H9 (cell line): ENCODE data around the gene MOGAT2. TPM values are rescaled to one million over a fixed set of nuclear protein-coding genes. Genes with fewer than 3 reads are reported as not detected.

Source experiments
- DNase-seq: peaks from one replicate; pipeline ENCODE4 v3.0.0-alpha.2; 2017
- H2AFZ ChIP-seq: one replicate; pipeline ENCODE4 v1.6.1; 2013; ENCODE audit warnings: mild to moderate bottlenecking, low read length, control low read depth, moderate library complexity
- H2AK5ac ChIP-seq: 2 replicates; pipeline ENCODE4 v1.6.1; 2013; ENCODE audit warnings: low read length, control low read depth, mixed read lengths; ENCODE audit not compliant: insufficient read length
- H2BK120ac ChIP-seq: one replicate; pipeline ENCODE4 v1.6.1; 2013; ENCODE audit warnings: low read depth, mild to moderate bottlenecking, low read length, control low read depth, inconsistent platforms; ENCODE audit not compliant: poor library complexity, severe bottlenecking
- H2BK12ac ChIP-seq: 2 replicates; pipeline ENCODE4 v1.6.1; 2013; ENCODE audit warnings: low read length, control low read depth, mixed read lengths, low read depth; ENCODE audit not compliant: insufficient read length
- H2BK15ac ChIP-seq: 2 replicates; pipeline ENCODE4 v1.6.1; 2013; ENCODE audit warnings: low read depth, low read length, control low read depth
- H2BK20ac ChIP-seq: one replicate; pipeline ENCODE4 v1.6.1; 2013; ENCODE audit warnings: low read depth, mild to moderate bottlenecking, low read length, control low read depth, inconsistent platforms; ENCODE audit not compliant: poor library complexity, severe bottlenecking
- H2BK5ac ChIP-seq: 2 replicates; pipeline ENCODE4 v1.6.1; 2013; ENCODE audit warnings: low read length, control low read depth, mixed read lengths; ENCODE audit not compliant: insufficient read length
- H3K14ac ChIP-seq: 2 replicates; pipeline ENCODE4 v1.6.1; 2013; ENCODE audit warnings: low read length, control low read depth; ENCODE audit not compliant: insufficient read depth
- H3K18ac ChIP-seq: 2 replicates; pipeline ENCODE4 v1.6.1; 2013; ENCODE audit warnings: low read depth, mild to moderate bottlenecking, mixed read lengths, low read length, control low read depth; ENCODE audit not compliant: insufficient read length
- H3K23ac ChIP-seq: 2 replicates; pipeline ENCODE4 v1.6.1; 2013; ENCODE audit warnings: low read length, control low read depth, mixed read lengths, low read depth; ENCODE audit not compliant: insufficient read length
- H3K23me2 ChIP-seq: 2 replicates; pipeline ENCODE4 v1.6.1; 2013; ENCODE audit warnings: low read depth, mild to moderate bottlenecking, mixed read lengths, low read length, control low read depth; ENCODE audit not compliant: insufficient read length, poor library complexity, severe bottlenecking
- H3K27ac ChIP-seq: 2 replicates; pipeline ENCODE4 v1.5.1; 2013; ENCODE audit warnings: low read length, control low read depth, mixed read lengths, low read depth; ENCODE audit not compliant: insufficient read length
- H3K27me3 ChIP-seq: 2 replicates; pipeline ENCODE4 v1.6.1; 2013; ENCODE audit warnings: low read length, control low read depth, inconsistent platforms; ENCODE audit not compliant: insufficient read depth
- H3K4ac ChIP-seq: 2 replicates; pipeline ENCODE4 v1.6.1; 2013; ENCODE audit warnings: low read depth, mild to moderate bottlenecking, control low read depth, inconsistent platforms, low read length, moderate library complexity
- H3K4me1 ChIP-seq: 2 replicates; pipeline ENCODE4 v1.6.1; 2013; ENCODE audit warnings: low read length, control low read depth, inconsistent platforms; ENCODE audit not compliant: insufficient read depth
- H3K4me2 ChIP-seq: 2 replicates; pipeline ENCODE4 v1.6.1; 2013; ENCODE audit warnings: low read length, control low read depth, mixed read lengths; ENCODE audit not compliant: insufficient read length, insufficient read depth
- H3K56ac ChIP-seq: 2 replicates; pipeline ENCODE4 v1.6.1; 2013; ENCODE audit warnings: low read depth, mild to moderate bottlenecking, mixed read lengths, low read length, control low read depth; ENCODE audit not compliant: insufficient read length
- H3K79me1 ChIP-seq: 2 replicates; pipeline ENCODE4 v1.6.1; 2013; ENCODE audit warnings: low read depth, mild to moderate bottlenecking, moderate library complexity, low read length, control low read depth, inconsistent platforms; ENCODE audit not compliant: insufficient read depth, poor library complexity, severe bottlenecking
- H3K79me2 ChIP-seq: 2 replicates; pipeline ENCODE4 v1.6.1; 2013; ENCODE audit warnings: low read length, control low read depth, inconsistent platforms; ENCODE audit not compliant: insufficient read depth
- H3K9ac ChIP-seq: 2 replicates; pipeline ENCODE4 v1.6.1; 2013; ENCODE audit warnings: low read length, control low read depth, mixed read lengths; ENCODE audit not compliant: insufficient read length; ENCODE audit errors: extremely low read depth
- H3K9me3 ChIP-seq: one replicate; pipeline ENCODE4 v1.6.1; 2013; ENCODE audit warnings: low read depth, low read length, inconsistent platforms; ENCODE audit not compliant: control insufficient read depth
- H3T11ph ChIP-seq: one replicate; pipeline ENCODE4 v1.6.1; 2013; ENCODE audit warnings: mild to moderate bottlenecking, low read length, control low read depth, inconsistent platforms
- H4K20me1 ChIP-seq: one replicate; pipeline ENCODE4 v1.6.1; 2013; ENCODE audit not compliant: control insufficient read depth, insufficient read length, insufficient read depth
- H4K5ac ChIP-seq: 2 replicates; pipeline ENCODE4 v1.6.1; 2013; ENCODE audit warnings: low read depth, mild to moderate bottlenecking, mixed read lengths, low read length, control low read depth; ENCODE audit not compliant: insufficient read length
- H4K8ac ChIP-seq: replicated peaks from 2 replicates; pipeline ENCODE4 v1.6.1; 2013; ENCODE audit warnings: low read length, control low read depth, mixed read lengths, low read depth; ENCODE audit not compliant: insufficient read length
- H4K91ac ChIP-seq: 2 replicates; pipeline ENCODE4 v1.6.1; 2013; ENCODE audit warnings: low read depth, mild to moderate bottlenecking, moderate library complexity, mixed read lengths, low read length, control low read depth; ENCODE audit not compliant: insufficient read length
- H3K27ac Mint-ChIP-seq, 3 experiments: 2 replicates in 2 of 3; 3 replicates in 1 of 3; pipeline ENCODE4 v1.8.0; 2020 to 2021; ENCODE audit warnings: mixed read lengths in 3 of 3, mild to moderate bottlenecking in 1 of 3, moderate library complexity in 1 of 3
- H3K27me3 Mint-ChIP-seq: 2 replicates; pipeline ENCODE4 v1.8.0; 2021; ENCODE audit warnings: low read depth, mild to moderate bottlenecking, moderate library complexity, mixed read lengths
- H3K36me3 Mint-ChIP-seq, 3 experiments: 2 replicates in 2 of 3; 3 replicates in 1 of 3; pipeline ENCODE4 v1.8.0; 2020 to 2021; ENCODE audit warnings: low read depth in 3 of 3, mixed read lengths in 3 of 3; ENCODE audit not compliant: insufficient read depth in 1 of 3
- H3K4me1 Mint-ChIP-seq, 2 experiments: 2 replicates each; pipeline ENCODE4 v1.8.0; 2020; ENCODE audit warnings: mixed read lengths in 2 of 2
- H3K4me3 Mint-ChIP-seq, 2 experiments: 2 replicates in 1 of 2; 3 replicates in 1 of 2; pipeline ENCODE4 v1.8.0; 2020 to 2021; ENCODE audit warnings: mild to moderate bottlenecking in 2 of 2, mixed read lengths in 2 of 2, moderate library complexity in 1 of 2
- H3K9me3 Mint-ChIP-seq, 2 experiments: 2 replicates in 1 of 2; 3 replicates in 1 of 2; pipeline ENCODE4 v1.8.0; 2020; ENCODE audit warnings: mild to moderate bottlenecking in 2 of 2, mixed read lengths in 2 of 2, moderate library complexity in 1 of 2
- CTCF ChIP-seq: fragments of 200-600 bp; sonication (generic); conservative IDR thresholded peaks from 3 replicates; pipeline ENCODE4 v1.8.0; 2021; ENCODE audit warnings: antibody characterized with exemption, mild to moderate bottlenecking
- WGBS: extraction: QIAGEN DNeasy Blood & Tissue Kit; methylation state at CpG from one replicate; pipeline ENCODE4 v1.1.7; 2013; ENCODE audit warnings: missing lambda C conversion rate, low lambda C conversion rate, mixed read lengths; ENCODE audit not compliant: insufficient read length; ENCODE audit errors: extremely low coverage; 5-methylcytosine and 5-hydroxymethylcytosine counted together
- total RNA-seq: library from RNA; stranded (reverse); gene quantifications from 2 replicates; pipeline ENCODE4 v1.2.1, GENCODE V29; 2021

MOGAT2 gene
- total RNA-seq, 1 experiment from 2014 or later, result not detected

GRCh38 chr11:75760710-75761493 lies 43.3 kb downstream of the MOGAT2 start:
- Histone ChIP-seq H4K5ac (no peak overlapping the region), H4K91ac (no peak overlapping the region), H3K4me1 (no peaks in the 10 kb centered on the region), H3K56ac (no peak overlapping the region), H2BK5ac (no peak overlapping the region), H2BK12ac (no peak overlapping the region), H3K14ac (no peak overlapping the region), H4K20me1 (no peaks in the 10 kb centered on the region), H3K23ac (no peak overlapping the region), H2BK20ac (no peak overlapping the region), H2BK15ac (no peak overlapping the region), H2BK120ac (no peak overlapping the region), H3K4ac (no peak overlapping the region), H2AFZ (no peak overlapping the region), H3K23me2 (no peaks in the 10 kb centered on the region), H2AK5ac (no peak overlapping the region), H4K8ac (no peak overlapping the region), H3K27ac (no peak overlapping the region), H3K4me2 (no peak overlapping the region), H3K79me1 (no peaks in the 10 kb centered on the region), H3K9ac (no peak overlapping the region), H3K18ac (no peak overlapping the region), H3K79me2 (no peaks in the 10 kb centered on the region), H3K9me3 (no peaks in the 10 kb centered on the region), H3K27me3 (no peaks in the 10 kb centered on the region), H3T11ph (no peak overlapping the region)
- no CpG with 5 or more reads among the region's 3 CpGs for WGBS
- H3K27ac Mint-ChIP-seq, result no peak overlapping the region
- peaks cover 5 to 13% of the 10 kb centered on the region in 2 experiments; a peak in 3 of 4 replicates for H3K4me1 Mint-ChIP-seq
- H3K36me3 Mint-ChIP-seq, result no peaks in the 10 kb centered on the region
- H3K27me3 Mint-ChIP-seq, result peaks cover 42% of the 10 kb centered on the region
- TF ChIP-seq CTCF, result no peak
- peaks cover 0 to 2% of the 10 kb centered on the region in 2 experiments; a peak in 2 of 5 replicates for H3K9me3 Mint-ChIP-seq
- no peak overlapping the region for H3K4me3 Mint-ChIP-seq
- no peak for DNase-seq
